GM21423 (cell line): ENCODE results near the gene RFC3.
A peak's percentile ranks its signal among the peaks of the same experiment; 100 is the strongest.
"Not testable (repeated sequence)": the region's sequence is repeated elsewhere in the genome, so short reads cannot be mapped to it uniquely, and the experiment has no call there.

ENCODE experiments used
- ATAC-seq: cut with Tn5 transposase; IDR thresholded peaks from one replicate; pipeline ENCODE4 v1.9.1; 2021; ENCODE audit warnings: mild to moderate bottlenecking, moderate library complexity; ENCODE audit not compliant: unreplicated experiment

The RFC3 gene

GRCh38 chr13:33806470-33807248 lies 11.3 kb upstream of the RFC3 start:
- ATAC-seq, result no peak

- ATAC-seq, result not testable (repeated sequence)
These were observed 5.1 kb upstream of the RFC3 start for GRCh38 chr13:33812829-33813228.

- ATAC-seq, result no peak
These were observed 2.9 kb upstream of the RFC3 start for GRCh38 chr13:33815011-33815550.

- no peak for ATAC-seq
These were observed 1.0 kb upstream of the RFC3 start for GRCh38 chr13:33816912-33817311.

GRCh38 chr13:33817513-33817900 lies 442 bp upstream of the RFC3 start:
- no peak for ATAC-seq

- ATAC-seq, result no peak
These were observed 7.1 kb downstream of the RFC3 start for GRCh38 chr13:33825083-33825482.

GRCh38 chr13:33827139-33827538 lies 9.2 kb downstream of the RFC3 start:
- no peak for ATAC-seq

- no peak for ATAC-seq
These were observed 10.6 kb downstream of the RFC3 start for GRCh38 chr13:33828431-33829129.

- ATAC-seq, result no peak
These were observed 14.9 kb downstream of the RFC3 start for GRCh38 chr13:33832872-33833271.

- ATAC-seq, result no peak
These were observed 20.7 kb downstream of the RFC3 start for GRCh38 chr13:33838647-33839046.

GRCh38 chr13:33840402-33840801 lies 22.5 kb downstream of the RFC3 start:
- ATAC-seq, result no peak

GRCh38 chr13:33842207-33842606 lies 24.3 kb downstream of the RFC3 start:
- ATAC-seq, result no peak

- no peak for ATAC-seq
These were observed 25.0 kb downstream of the RFC3 start for GRCh38 chr13:33842986-33843385.

- no peak for ATAC-seq
These were observed 27.8 kb downstream of the RFC3 start for GRCh38 chr13:33845572-33846302.

- ATAC-seq, result peak; percentile 61
These were observed 28.5 kb downstream of the RFC3 start for GRCh38 chr13:33846303-33847062.

GRCh38 chr13:33849211-33849610 lies 31.3 kb downstream of the RFC3 start:
- ATAC-seq, result no peak

GRCh38 chr13:33855371-33855895 lies 37.5 kb downstream of the RFC3 start:
- ATAC-seq, result no peak

- ATAC-seq, result no peak
These were observed 41.8 kb downstream of the RFC3 start for GRCh38 chr13:33859691-33860303.

GRCh38 chr13:33860526-33860925 lies 42.6 kb downstream of the RFC3 start:
- no peak for ATAC-seq

- no peak for ATAC-seq
These were observed 44.1 kb downstream of the RFC3 start for GRCh38 chr13:33862016-33862415.
